Osteoblast (primary cell): Measurements from ENCODE around the gene C3orf20. TPM values are rescaled to one million over a fixed set of nuclear protein-coding genes. Genes with fewer than 3 reads are reported as not detected.

Experiments
- DNase-seq: peaks from one replicate; pipeline ENCODE4 v3.0.0; 2011; ENCODE audit warnings: low spot score, mixed read lengths; ENCODE audit not compliant: insufficient read length; ENCODE audit errors: missing footprints
- H2AFZ ChIP-seq: 2 replicates; pipeline ENCODE4 v1.6.0; 2011; ENCODE audit warnings: mild to moderate bottlenecking, low read length
- H3K27ac ChIP-seq: 2 replicates; pipeline ENCODE4 v1.5.1; 2011; ENCODE audit warnings: mild to moderate bottlenecking, low read depth, low read length, moderate library complexity
- H3K27me3 ChIP-seq: 2 replicates; pipeline ENCODE4 v1.6.0; 2012; ENCODE audit warnings: mild to moderate bottlenecking, control low read depth, inconsistent platforms, low read length, moderate library complexity; ENCODE audit not compliant: insufficient read depth
- H3K36me3 ChIP-seq: 2 replicates; pipeline ENCODE4 v1.5.1; 2011; ENCODE audit warnings: mild to moderate bottlenecking, low read length, control low read depth, moderate library complexity; ENCODE audit not compliant: insufficient read depth
- H3K4me1 ChIP-seq: 2 replicates; pipeline ENCODE4 v1.5.1; 2011; ENCODE audit warnings: mild to moderate bottlenecking, low read length, control low read depth, moderate library complexity; ENCODE audit not compliant: insufficient read depth
- H3K4me2 ChIP-seq: 2 replicates; pipeline ENCODE4 v1.6.0; 2011; ENCODE audit warnings: mild to moderate bottlenecking, low read length; ENCODE audit not compliant: insufficient read depth
- H3K4me3 ChIP-seq: fragments of 200-600 bp; sonication (generic); 3 replicates; pipeline ENCODE4 v1.5.1; 2012; ENCODE audit warnings: mild to moderate bottlenecking, low read length, inconsistent platforms; ENCODE audit not compliant: insufficient read depth
- H3K79me2 ChIP-seq: 2 replicates; pipeline ENCODE4 v1.6.0; 2012; ENCODE audit warnings: mild to moderate bottlenecking, low read length, control low read depth, inconsistent platforms; ENCODE audit not compliant: insufficient read depth
- H3K9me3 ChIP-seq: 2 replicates; pipeline ENCODE4 v1.5.1; 2011; ENCODE audit warnings: low read depth, low read length, control low read depth
- H4K20me1 ChIP-seq: 2 replicates; pipeline ENCODE4 v1.6.0; 2012; ENCODE audit warnings: mild to moderate bottlenecking, low read length, control low read depth; ENCODE audit not compliant: insufficient read depth
- CTCF ChIP-seq: IDR thresholded peaks from 2 replicates; pipeline ENCODE4 v1.5.1; 2011; ENCODE audit warnings: mild to moderate bottlenecking, low read depth, low read length, moderate library complexity; ENCODE audit errors: extremely low read depth
- total RNA-seq: library from RNA; depleted of rRNA; stranded (reverse); fragments of >200 nt; gene quantifications from 2 replicates; pipeline ENCODE4 v1.2.3, GENCODE V29; 2012

The C3orf20 gene
- under 0.01 and 0.29 TPM in 2 replicates for total RNA-seq

GRCh38 chr3:14674841-14675240 lies at the start of gene C3orf20:
Gene C3orf20 (plus strand): TSS chr3:14675141. CDS start chr3:14682714, 7,573 bp downstream.
- no peak for DNase-seq
- H4K20me1 ChIP-seq = no peaks in the 10 kb centered on the region
- no peak within 1 kb of the TSS for H2AFZ ChIP-seq
- H3K27ac ChIP-seq = no peak within 1 kb of the TSS
- H3K27me3 ChIP-seq = no peaks in the 10 kb centered on the region
- TF ChIP-seq CTCF = no peak
- no peak within 1 kb of the TSS for H3K4me2 ChIP-seq
- no peaks in the 10 kb centered on the region for H3K4me1 ChIP-seq
- no peak within 1 kb of the TSS for H3K4me3 ChIP-seq
- H3K36me3 ChIP-seq = peaks cover 26% of the 10 kb centered on the region
- no peaks in the 10 kb centered on the region for H3K9me3 ChIP-seq
- H3K79me2 ChIP-seq = no peaks in the 10 kb centered on the region

- no peaks in the 10 kb centered on the region for H3K79me2 ChIP-seq
- H3K36me3 ChIP-seq = no peaks in the 10 kb centered on the region
- H2AFZ ChIP-seq = no peak overlapping the region
- no peak overlapping the region for H3K27ac ChIP-seq
- peaks cover 4% of the 10 kb centered on the region for H3K4me1 ChIP-seq
- H4K20me1 ChIP-seq = no peaks in the 10 kb centered on the region
- DNase-seq = no peak
- H3K27me3 ChIP-seq = peaks cover 6% of the 10 kb centered on the region
- no peaks in the 10 kb centered on the region for H3K9me3 ChIP-seq
- TF ChIP-seq CTCF = no peak
- no peak overlapping the region for H3K4me2 ChIP-seq
- no peak overlapping the region for H3K4me3 ChIP-seq
Observed at GRCh38 chr3:14625443-14625842, 49.5 kb upstream of the C3orf20 start.

- no peak for DNase-seq
- H4K20me1 ChIP-seq = no peaks in the 10 kb centered on the region
- H3K4me2 ChIP-seq = no peak overlapping the region
- TF ChIP-seq CTCF = no peak
- peaks cover 4% of the 10 kb centered on the region for H3K4me1 ChIP-seq
- no peaks in the 10 kb centered on the region for H3K9me3 ChIP-seq
- H3K27me3 ChIP-seq = no peaks in the 10 kb centered on the region
- no peak overlapping the region for H2AFZ ChIP-seq
- H3K27ac ChIP-seq = no peak overlapping the region
- no peaks in the 10 kb centered on the region for H3K79me2 ChIP-seq
- no peak overlapping the region for H3K4me3 ChIP-seq
- H3K36me3 ChIP-seq = no peaks in the 10 kb centered on the region
Observed at GRCh38 chr3:14627815-14628214, 47.1 kb upstream of the C3orf20 start.

- Histone ChIP-seq H3K4me3 (no peak overlapping the region), H3K36me3 (no peaks in the 10 kb centered on the region), H3K27ac (no peak overlapping the region), H3K27me3 (no peaks in the 10 kb centered on the region), H3K4me2 (no peak overlapping the region), H3K9me3 (no peaks in the 10 kb centered on the region), H3K4me1 (peaks cover 4% of the 10 kb centered on the region), H3K79me2 (no peaks in the 10 kb centered on the region), H2AFZ (no peak overlapping the region), H4K20me1 (no peaks in the 10 kb centered on the region)
- no peak for TF ChIP-seq CTCF
- DNase-seq = no peak
Observed at GRCh38 chr3:14628406-14628805, 46.5 kb upstream of the C3orf20 start.
